ENCODE results near the gene HDGF.

DNA sequence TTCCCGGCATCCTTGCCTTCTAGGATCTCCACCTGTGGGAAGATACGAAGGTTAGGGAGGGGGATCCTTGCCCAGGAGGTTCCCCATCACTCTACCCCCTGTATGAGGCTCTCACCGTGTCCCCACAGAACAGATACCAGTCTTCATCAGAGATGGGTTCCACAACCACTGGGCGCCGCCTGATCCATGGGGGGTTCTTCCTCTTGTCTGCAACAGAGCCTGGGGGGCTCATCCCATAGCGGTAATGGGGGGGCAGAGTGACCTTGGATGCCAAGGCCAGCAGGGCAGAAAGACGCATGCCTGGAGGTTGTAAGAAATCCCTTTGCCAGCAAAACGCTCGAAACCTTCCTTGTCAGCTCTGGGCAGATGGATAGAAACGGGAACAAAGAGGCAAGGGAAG is 13.1 kb downstream of the HDGF start:
- TF ChIP-seq YY1 (IDR thresholded peaks at IDR 0.05; ENCODE audit: insufficient read depth, insufficient read length): no peak
- TF ChIP-seq ZNF274 (IDR thresholded peaks at IDR 0.05; ENCODE audit: low read depth, low read length): no peak
